PC-3 (cell line): ENCODE results near the gene SYT13. TPM values are rescaled to one million over a fixed set of nuclear protein-coding genes. Genes with fewer than 3 reads are reported as not detected.
A peak's percentile ranks its signal among the peaks of the same experiment; 100 is the strongest.

Experiments
- ATAC-seq: fragments of 200-7000 bp; cut with Tn5 transposase; 2 replicates; pipeline ENCODE4 v1.9.1; 2020; ENCODE audit warnings: mild to moderate bottlenecking, moderate library complexity
- Bru-seq: library from RNA; stranded (reverse); fragments of 400-500 nt; gene quantifications from one replicate; lab custom pipeline; 2021; lab: Mats Ljungman, UMichigan
- BruChase-seq, 2 experiments: library from RNA; stranded (reverse); fragments of 400-500 nt; gene quantifications; one replicate each; lab custom pipeline; 2021; lab: Mats Ljungman, UMichigan
- BruUV-seq: library from RNA; stranded (reverse); fragments of 400-500 nt; replicated peaks from 2 replicates; lab custom pipeline; 2021; lab: Mats Ljungman, UMichigan
- CTCF ChIA-PET: fragments of 300-600 bp; sonication (Branson Sonifier 250); formaldehyde crosslinking; loops from one replicate; lab custom pipeline; 2022; ENCODE audit warnings: antibody characterized with exemption; lab: Charles Lee
- POLR2A ChIA-PET: fragments of 300-600 bp; sonication (Branson Sonifier 250); formaldehyde crosslinking; loops from one replicate; lab custom pipeline; 2022; ENCODE audit warnings: antibody characterized with exemption; ENCODE audit not compliant: unreplicated experiment; lab: Charles Lee
- DNase-seq: peaks from one replicate; pipeline ENCODE4 v3.0.0-alpha.2; 2015
- H2AFZ ChIP-seq: fragments of 300-600 bp; sonication (generic); 2 replicates; pipeline ENCODE4 v1.6.0; 2016; ENCODE audit warnings: antibody characterized with exemption, low read length
- H3F3A ChIP-seq: fragments of 300-600 bp; sonication (generic); one replicate; pipeline ENCODE4 v1.6.0; 2017; ENCODE audit warnings: antibody characterized with exemption, low read length, control low read depth, mild to moderate bottlenecking; ENCODE audit not compliant: unreplicated experiment
- H3K27ac ChIP-seq: fragments of 300-600 bp; sonication (generic); 2 replicates; pipeline ENCODE4 v1.5.1; 2016; ENCODE audit warnings: mild to moderate bottlenecking, low read length
- H3K27me3 ChIP-seq: fragments of 300-600 bp; sonication (generic); 2 replicates; pipeline ENCODE4 v1.6.1; 2016; ENCODE audit warnings: low read length, mixed read lengths
- H3K36me3 ChIP-seq: fragments of 300-600 bp; sonication (generic); 2 replicates; pipeline ENCODE4 v1.6.1; 2016; ENCODE audit warnings: low read depth, mixed run types, low read length, mixed read lengths
- H3K4me1 ChIP-seq: fragments of 300-600 bp; sonication (generic); 2 replicates; pipeline ENCODE4 v1.5.1; 2016; ENCODE audit warnings: low read length; ENCODE audit not compliant: insufficient read depth
- H3K4me2 ChIP-seq: fragments of 300-600 bp; sonication (generic); 2 replicates; pipeline ENCODE4 v1.6.0; 2016; ENCODE audit warnings: low read length
- H3K4me3 ChIP-seq: fragments of 300-600 bp; sonication (generic); 2 replicates; pipeline ENCODE4 v1.5.1; 2016; ENCODE audit warnings: mild to moderate bottlenecking, low read length, mixed read lengths
- H3K79me2 ChIP-seq: fragments of 300-600 bp; sonication (generic); 2 replicates; pipeline ENCODE4 v1.6.1; 2017; ENCODE audit warnings: low read length, mixed read lengths
- H3K9ac ChIP-seq: fragments of 300-600 bp; sonication (generic); 2 replicates; pipeline ENCODE4 v1.6.0; 2016; ENCODE audit warnings: mild to moderate bottlenecking, low read length
- H3K9me2 ChIP-seq: fragments of 300-600 bp; sonication (generic); replicated peaks from 2 replicates; pipeline ENCODE4 v1.6.1; 2016; ENCODE audit warnings: mixed run types, low read length, mixed read lengths
- H3K9me3 ChIP-seq: fragments of 300-600 bp; sonication (generic); 2 replicates; pipeline ENCODE4 v1.6.1; 2016; ENCODE audit warnings: low read length, mixed read lengths
- H4K20me1 ChIP-seq: fragments of 300-600 bp; sonication (generic); 2 replicates; pipeline ENCODE4 v1.6.1; 2016; ENCODE audit warnings: low read length, mixed read lengths
- EZH2 ChIP-seq: fragments of 300-600 bp; sonication (generic); IDR thresholded peaks from one replicate; pipeline ENCODE4 v1.6.1; 2017; ENCODE audit warnings: antibody characterized with exemption, mild to moderate bottlenecking, low read length; ENCODE audit not compliant: unreplicated experiment
- EZH2phosphoT487 ChIP-seq: fragments of 300-600 bp; sonication (generic); IDR thresholded peaks from 2 replicates; pipeline ENCODE4 v1.6.1; 2018; ENCODE audit warnings: mild to moderate bottlenecking, antibody characterized with exemption, low read length, borderline replicate concordance
- intact Hi-C: fragments of 100-400 bp; cut with micrococcal nuclease; formaldehyde crosslinking; loops from 2 replicates; pipeline ENCODE4 v1.9.0; 2023
- long read RNA-seq: library from polyadenylated mRNA; unstranded; transcript quantifications from one replicate; pipeline ENCODE4 v2.0.0, GENCODE V29; 2021; ENCODE audit not compliant: unreplicated experiment
- total RNA-seq: library from RNA; depleted of rRNA; stranded (reverse); fragments of >200 nt; gene quantifications from 2 replicates; pipeline ENCODE4 v1.2.3, GENCODE V29; 2014; rRNA removed
- TF ChIP-seq, protein P1 (sequence below): fragments of 300-600 bp; sonication (generic); conservative IDR thresholded peaks from 2 replicates; pipeline ENCODE4 v1.5.1; 2017; ENCODE audit warnings: antibody characterized with exemption, low read depth, mild to moderate bottlenecking, low read length

SYT13 gene, protein sequence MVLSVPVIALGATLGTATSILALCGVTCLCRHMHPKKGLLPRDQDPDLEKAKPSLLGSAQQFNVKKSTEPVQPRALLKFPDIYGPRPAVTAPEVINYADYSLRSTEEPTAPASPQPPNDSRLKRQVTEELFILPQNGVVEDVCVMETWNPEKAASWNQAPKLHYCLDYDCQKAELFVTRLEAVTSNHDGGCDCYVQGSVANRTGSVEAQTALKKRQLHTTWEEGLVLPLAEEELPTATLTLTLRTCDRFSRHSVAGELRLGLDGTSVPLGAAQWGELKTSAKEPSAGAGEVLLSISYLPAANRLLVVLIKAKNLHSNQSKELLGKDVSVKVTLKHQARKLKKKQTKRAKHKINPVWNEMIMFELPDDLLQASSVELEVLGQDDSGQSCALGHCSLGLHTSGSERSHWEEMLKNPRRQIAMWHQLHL
- total RNA-seq (not detected in 2 replicates), Bru-seq, nascent RNA (percentile 2 among the genes with signal in this experiment), BruChase-seq, experiment 1, labeled RNA remaining after a 6-hour chase (not detected), BruChase-seq, experiment 2, labeled RNA remaining after a 2-hour chase (percentile 2 among the genes with signal in this experiment)
- long read RNA-seq, result 0 reads

DNA sequence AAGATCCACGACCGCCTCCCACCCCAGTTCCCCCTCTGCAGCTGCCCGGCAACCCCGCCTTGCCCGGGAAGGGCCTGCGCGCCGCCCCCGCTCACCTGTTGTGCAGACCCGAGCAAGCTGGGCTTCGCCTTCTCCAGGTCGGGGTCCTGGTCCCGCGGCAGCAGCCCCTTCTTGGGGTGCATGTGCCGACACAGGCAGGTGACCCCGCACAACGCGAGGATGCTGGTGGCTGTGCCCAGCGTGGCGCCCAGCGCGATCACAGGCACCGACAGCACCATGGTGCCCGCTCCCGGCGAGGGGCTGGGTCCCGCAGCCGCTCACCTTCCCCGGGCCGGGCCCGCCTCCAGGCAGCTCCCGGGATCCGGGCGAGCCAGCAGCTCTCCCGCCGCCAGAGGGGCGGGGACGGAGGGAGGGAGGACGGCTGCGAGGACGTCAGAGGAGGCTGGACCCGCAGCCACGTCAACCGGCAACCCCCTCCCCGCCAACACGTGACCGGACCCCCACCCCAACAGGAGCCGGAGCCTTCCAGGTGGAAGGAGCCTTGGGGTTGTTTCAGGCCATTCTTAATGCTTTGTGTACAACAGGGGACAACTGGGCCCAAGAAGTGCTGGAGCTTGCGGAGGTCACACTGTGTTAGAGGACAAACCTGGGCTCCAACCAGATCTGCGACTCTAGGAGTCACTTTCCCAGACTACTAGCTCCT is at the start of gene SYT13:
SYT13 (minus strand) TSS at position 412 of the 703 bp plus-strand sequence; CDS start at position 278, 134 bp downstream.
- no peaks in the 10 kb centered on the region for H3K9me2 ChIP-seq
- H3K9me3 ChIP-seq, result no peaks in the 10 kb centered on the region
- intact Hi-C loops, result no loop called here
- ChIA-PET CTCF (interaction anchor here (1.0 kb wide), 1 partner anchor 34 kb away, joined by 3 read pairs; no protein-coding TSS in a partner anchor), POLR2A (no interaction called here)
- no peaks in the 10 kb centered on the region for H4K20me1 ChIP-seq
- no peak within 1 kb of the TSS for H3K4me3 ChIP-seq
- H3K79me2 ChIP-seq, result no peaks in the 10 kb centered on the region
- DNase-seq (no peak), ATAC-seq (no peak)
- H3K9ac ChIP-seq, result no peak within 1 kb of the TSS
- no peak for TF ChIP-seq EZH2
- no peak for TF ChIP-seq EZH2phosphoT487
- TF ChIP-seq, protein P1, sequence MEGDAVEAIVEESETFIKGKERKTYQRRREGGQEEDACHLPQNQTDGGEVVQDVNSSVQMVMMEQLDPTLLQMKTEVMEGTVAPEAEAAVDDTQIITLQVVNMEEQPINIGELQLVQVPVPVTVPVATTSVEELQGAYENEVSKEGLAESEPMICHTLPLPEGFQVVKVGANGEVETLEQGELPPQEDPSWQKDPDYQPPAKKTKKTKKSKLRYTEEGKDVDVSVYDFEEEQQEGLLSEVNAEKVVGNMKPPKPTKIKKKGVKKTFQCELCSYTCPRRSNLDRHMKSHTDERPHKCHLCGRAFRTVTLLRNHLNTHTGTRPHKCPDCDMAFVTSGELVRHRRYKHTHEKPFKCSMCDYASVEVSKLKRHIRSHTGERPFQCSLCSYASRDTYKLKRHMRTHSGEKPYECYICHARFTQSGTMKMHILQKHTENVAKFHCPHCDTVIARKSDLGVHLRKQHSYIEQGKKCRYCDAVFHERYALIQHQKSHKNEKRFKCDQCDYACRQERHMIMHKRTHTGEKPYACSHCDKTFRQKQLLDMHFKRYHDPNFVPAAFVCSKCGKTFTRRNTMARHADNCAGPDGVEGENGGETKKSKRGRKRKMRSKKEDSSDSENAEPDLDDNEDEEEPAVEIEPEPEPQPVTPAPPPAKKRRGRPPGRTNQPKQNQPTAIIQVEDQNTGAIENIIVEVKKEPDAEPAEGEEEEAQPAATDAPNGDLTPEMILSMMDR, result no peak
- BruUV-seq, result no TSS peak
- H3K4me1 ChIP-seq, result no peaks in the 10 kb centered on the region
- no peak within 1 kb of the TSS for H3K4me2 ChIP-seq
- no peak within 1 kb of the TSS for H3K27ac ChIP-seq
- no peaks in the 10 kb centered on the region for H3F3A ChIP-seq
- H3K27me3 ChIP-seq, result peaks cover 32% of the 10 kb centered on the region
- no peaks in the 10 kb centered on the region for H3K36me3 ChIP-seq
- no peak within 1 kb of the TSS for H2AFZ ChIP-seq

DNA sequence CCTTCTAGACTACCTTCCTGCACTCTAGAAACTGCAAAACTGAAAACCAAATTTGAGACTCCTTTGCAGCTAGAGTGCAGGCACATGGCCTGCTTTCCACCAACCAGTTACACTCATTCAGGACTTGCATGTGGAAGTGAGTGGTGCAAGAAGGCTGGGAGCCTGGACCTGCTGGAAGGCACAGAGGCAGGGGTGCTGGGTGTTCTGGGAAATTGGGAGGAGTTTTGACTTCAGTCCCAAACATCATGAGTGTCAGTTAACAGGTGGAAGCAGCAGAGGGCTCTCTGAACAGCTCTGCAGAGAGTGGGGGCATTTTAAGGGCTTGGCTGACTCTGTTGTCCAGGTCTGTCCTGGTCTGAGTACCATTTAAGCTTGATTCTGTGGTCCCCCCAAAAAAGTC is 49.3 kb upstream of the SYT13 start:
- ChIA-PET POLR2A (no interaction called here), CTCF (no interaction called here)
- no peak overlapping the region for H3K27ac ChIP-seq
- H3F3A ChIP-seq, result no peaks in the 10 kb centered on the region
- no peak overlapping the region for H3K9ac ChIP-seq
- no peaks in the 10 kb centered on the region for H3K9me2 ChIP-seq
- H2AFZ ChIP-seq, result no peak overlapping the region
- no peak overlapping the region for H3K4me2 ChIP-seq
- ATAC-seq, result no peak
- BruUV-seq, result no TSS peak
- no peak overlapping the region for H3K4me3 ChIP-seq
- no peaks in the 10 kb centered on the region for H3K36me3 ChIP-seq
- TF ChIP-seq EZH2phosphoT487, result no peak
- TF ChIP-seq, protein P1, result no peak
- TF ChIP-seq EZH2, result no peak
- H4K20me1 ChIP-seq, result no peaks in the 10 kb centered on the region
- intact Hi-C loops, result loop anchor here (10.0 kb wide), 2 partner anchors 411 to 439 kb away; no protein-coding TSS in a partner anchor
- no peaks in the 10 kb centered on the region for H3K79me2 ChIP-seq
- H3K27me3 ChIP-seq, result peaks cover 17% of the 10 kb centered on the region; the same call in 1 of the 2 replicates
- H3K4me1 ChIP-seq, result peaks cover 13% of the 10 kb centered on the region
- DNase-seq, result no peak
- H3K9me3 ChIP-seq, result no peaks in the 10 kb centered on the region
